ENCODE data around the gene NELFE. TPM values are rescaled to one million over a fixed set of nuclear protein-coding genes. Genes with fewer than 3 reads are reported as not detected.

The NELFE gene
- total RNA-seq, 1 donor from 2014 or later = 43.9 TPM

DNA sequence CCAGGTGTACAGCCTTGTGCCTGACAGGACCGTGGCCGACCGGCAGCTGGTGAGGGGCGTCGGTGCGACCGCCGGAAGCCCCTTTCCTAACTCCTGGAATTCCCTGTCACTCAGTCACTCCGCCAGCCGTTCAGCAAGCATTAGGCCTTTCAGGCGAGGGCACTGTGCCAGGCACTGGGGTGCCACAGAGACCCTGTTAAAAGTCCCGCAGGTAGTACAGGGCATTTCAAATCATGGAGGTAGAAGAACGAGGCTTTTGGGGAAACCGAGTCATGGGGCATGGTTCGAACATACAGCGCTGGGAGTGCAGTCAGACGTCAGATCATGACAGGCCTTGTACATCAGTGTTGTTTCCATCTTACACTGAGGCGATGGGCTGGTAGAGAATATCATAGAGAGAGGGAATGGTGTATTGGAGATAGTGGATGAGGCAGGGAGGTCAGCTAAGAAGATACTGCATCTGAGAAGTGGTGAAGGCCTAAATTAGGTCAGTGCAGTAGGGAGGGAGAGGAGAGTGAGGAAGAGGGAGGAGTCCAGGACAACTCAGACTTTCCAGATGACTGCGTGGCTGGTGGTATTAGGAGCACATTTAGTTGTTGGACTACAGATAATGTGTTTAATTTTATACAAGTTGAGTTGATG lies 14.1 kb upstream of the NELFE start:
- DNase-seq = no peak
- Histone ChIP-seq H3K36me3 (peaks cover 22% of the 10 kb centered on the region), H3K4me1 (peaks cover 20% of the 10 kb centered on the region), H3K27ac (peak overlapping the region; percentile 99), H3K4me3 (peak overlapping the region; percentile 84), H3K27me3 (no peaks in the 10 kb centered on the region), H3K9me3 (no peaks in the 10 kb centered on the region)
- intact Hi-C loops (cut with DNase I) = no loop called here
- TF ChIP-seq, protein P1, sequence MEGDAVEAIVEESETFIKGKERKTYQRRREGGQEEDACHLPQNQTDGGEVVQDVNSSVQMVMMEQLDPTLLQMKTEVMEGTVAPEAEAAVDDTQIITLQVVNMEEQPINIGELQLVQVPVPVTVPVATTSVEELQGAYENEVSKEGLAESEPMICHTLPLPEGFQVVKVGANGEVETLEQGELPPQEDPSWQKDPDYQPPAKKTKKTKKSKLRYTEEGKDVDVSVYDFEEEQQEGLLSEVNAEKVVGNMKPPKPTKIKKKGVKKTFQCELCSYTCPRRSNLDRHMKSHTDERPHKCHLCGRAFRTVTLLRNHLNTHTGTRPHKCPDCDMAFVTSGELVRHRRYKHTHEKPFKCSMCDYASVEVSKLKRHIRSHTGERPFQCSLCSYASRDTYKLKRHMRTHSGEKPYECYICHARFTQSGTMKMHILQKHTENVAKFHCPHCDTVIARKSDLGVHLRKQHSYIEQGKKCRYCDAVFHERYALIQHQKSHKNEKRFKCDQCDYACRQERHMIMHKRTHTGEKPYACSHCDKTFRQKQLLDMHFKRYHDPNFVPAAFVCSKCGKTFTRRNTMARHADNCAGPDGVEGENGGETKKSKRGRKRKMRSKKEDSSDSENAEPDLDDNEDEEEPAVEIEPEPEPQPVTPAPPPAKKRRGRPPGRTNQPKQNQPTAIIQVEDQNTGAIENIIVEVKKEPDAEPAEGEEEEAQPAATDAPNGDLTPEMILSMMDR (IDR thresholded peaks at IDR 0.05) = no peak
- ATAC-seq = no peak

DNA sequence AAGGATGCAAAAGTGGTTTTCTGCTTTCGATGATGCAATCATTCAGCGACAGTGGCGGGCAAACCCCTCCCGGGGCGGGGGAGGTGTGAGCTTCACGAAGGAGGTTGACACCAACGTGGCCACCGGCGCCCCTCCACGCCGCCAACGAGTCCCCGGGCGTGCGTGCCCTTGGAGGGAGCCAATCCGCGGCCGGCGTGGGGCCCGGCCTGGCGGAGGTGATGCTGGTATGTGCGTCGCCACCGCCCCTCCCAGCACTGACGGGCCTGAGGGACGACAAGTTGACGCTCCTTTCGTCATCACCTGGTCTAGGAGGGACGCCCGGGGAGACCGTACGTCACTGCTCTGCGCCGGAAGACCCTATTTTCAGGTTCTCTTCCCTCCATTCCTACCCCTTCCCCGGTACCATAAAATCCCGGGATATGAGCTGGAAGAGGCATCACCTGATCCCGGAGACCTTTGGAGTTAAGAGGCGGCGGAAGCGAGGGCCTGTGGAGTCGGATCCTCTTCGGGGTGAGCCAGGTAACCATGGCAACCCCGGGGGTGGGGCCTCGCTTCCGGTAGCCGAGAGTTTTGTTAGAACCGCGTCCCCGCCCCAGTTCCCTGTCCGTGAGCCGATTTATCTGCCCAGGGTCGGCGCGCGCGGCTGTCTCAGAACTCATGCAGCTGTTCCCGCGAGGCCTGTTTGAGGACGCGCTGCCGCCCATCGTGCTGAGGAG lies 13.4 kb upstream of the NELFE start, which contains the start of gene DXO:
DXO (minus strand) TSS at position 146 of the 716 bp plus-strand sequence. CDS start 463 bp downstream, outside the sequence.
- Histone ChIP-seq H3K36me3 (peaks cover 28% of the 10 kb centered on the region), H3K27me3 (no peaks in the 10 kb centered on the region), H3K27ac (peak within 1 kb of the TSS; percentile 99), H3K9me3 (no peaks in the 10 kb centered on the region), H3K4me3 (peak within 1 kb of the TSS; percentile 84), H3K4me1 (peaks cover 20% of the 10 kb centered on the region)
- DNase-seq (peak; percentile 97), ATAC-seq (peak; percentile 94)
- TF ChIP-seq, protein P1 (IDR thresholded peaks at IDR 0.05) = no peak
- intact Hi-C loops (cut with DNase I) = no loop called here

DNA sequence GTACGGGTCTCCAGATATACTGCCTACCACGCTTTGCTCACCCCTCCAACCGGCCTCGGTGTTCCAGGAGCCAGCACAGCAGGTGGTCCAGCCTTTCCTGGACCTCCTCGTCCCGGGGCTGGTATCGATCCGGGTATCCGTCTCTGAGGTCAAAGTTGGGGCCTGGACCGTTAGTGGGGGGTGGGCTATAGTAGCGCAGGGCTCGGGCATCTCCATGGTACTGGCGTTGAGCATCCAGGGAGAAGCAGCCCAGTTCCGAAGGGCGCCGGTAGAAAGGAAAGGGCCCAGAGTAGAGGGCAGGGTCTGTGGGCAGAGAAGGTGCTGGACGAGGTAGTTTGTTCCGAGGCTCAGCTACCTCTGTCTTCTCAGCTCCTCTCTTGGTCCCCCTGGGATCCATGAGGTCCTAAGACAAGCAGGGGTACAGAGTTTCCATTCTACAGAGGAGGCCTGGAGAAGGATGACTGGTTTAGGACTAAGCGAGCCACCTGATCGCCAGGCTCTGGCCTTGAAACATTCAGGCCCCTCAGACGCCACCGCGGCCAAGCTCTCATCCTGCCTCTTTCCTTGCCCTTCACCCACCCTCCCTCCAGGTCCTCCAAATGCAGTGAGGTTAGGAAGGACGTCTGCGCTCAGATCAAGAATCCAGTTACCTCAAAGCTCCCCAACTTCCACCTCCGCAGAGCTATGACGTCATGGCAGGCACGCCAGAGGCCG lies 12.7 kb upstream of the NELFE start:
- Histone ChIP-seq H3K4me1 (peaks cover 20% of the 10 kb centered on the region), H3K27me3 (no peaks in the 10 kb centered on the region), H3K9me3 (no peaks in the 10 kb centered on the region), H3K27ac (peak overlapping the region; percentile 99), H3K4me3 (peak overlapping the region; percentile 84), H3K36me3 (peaks cover 36% of the 10 kb centered on the region)
- TF ChIP-seq, protein P1 (IDR thresholded peaks at IDR 0.05) = no peak
- intact Hi-C loops (cut with DNase I) = no loop called here
- DNase-seq (no peak), ATAC-seq (no peak)

DNA sequence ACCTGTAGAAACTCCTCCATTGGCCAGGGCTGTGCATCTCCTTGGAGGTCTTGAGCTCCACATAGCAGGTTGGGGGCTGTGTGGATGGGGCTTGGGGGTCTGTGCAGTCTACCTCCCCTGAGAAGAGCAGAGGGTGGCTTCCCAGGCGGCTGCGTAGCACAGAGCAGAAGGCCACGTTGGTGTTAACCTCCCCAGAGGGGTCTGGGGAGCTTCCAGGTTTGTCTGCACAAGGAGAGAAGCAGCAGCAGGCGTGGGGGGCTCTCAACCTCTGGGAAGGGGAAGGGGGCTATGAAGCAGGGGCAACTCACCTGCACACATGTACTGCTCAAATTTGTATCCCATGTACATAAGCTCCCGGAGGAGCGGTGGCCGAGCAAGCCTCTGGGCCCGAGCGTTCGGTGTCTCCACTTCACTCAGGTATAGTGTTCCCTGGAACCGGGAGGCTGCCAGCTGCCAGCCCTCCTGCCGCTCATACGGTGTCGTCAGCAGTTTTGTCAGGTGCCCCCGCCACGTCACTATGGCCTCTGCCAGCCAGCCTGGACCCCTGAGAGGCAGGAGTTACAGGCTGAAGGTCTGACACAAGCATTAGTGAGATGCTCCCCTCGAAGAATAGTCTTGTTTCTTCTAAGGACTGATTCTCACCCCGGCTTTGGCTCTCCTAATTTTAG lies 12.0 kb upstream of the NELFE start:
- TF ChIP-seq, protein P1 (IDR thresholded peaks at IDR 0.05) = no peak
- peaks cover 43% of the 10 kb centered on the region for H3K36me3 ChIP-seq
- H3K4me3 ChIP-seq = peak overlapping the region; percentile 84
- peak overlapping the region; percentile 99 for H3K27ac ChIP-seq
- DNase-seq = no peak
- ATAC-seq = no peak
- intact Hi-C loops (cut with DNase I) = no loop called here
- H3K27me3 ChIP-seq = no peaks in the 10 kb centered on the region
- H3K4me1 ChIP-seq = peaks cover 20% of the 10 kb centered on the region
- no peaks in the 10 kb centered on the region for H3K9me3 ChIP-seq
